HFFc6 (cell line): ENCODE data around the gene AKTIP. TPM values are rescaled to one million over a fixed set of nuclear protein-coding genes. Genes with fewer than 3 reads are reported as not detected.

Experiments used
- DNase-seq: peaks from one replicate; pipeline ENCODE4 v3.0.0-alpha.2; 2018
- H3K27ac Mint-ChIP-seq: 2 replicates; pipeline ENCODE4 v1.8.0; 2020; ENCODE audit warnings: mild to moderate bottlenecking, mixed read lengths
- H3K27me3 Mint-ChIP-seq: 2 replicates; pipeline ENCODE4 v1.8.0; 2021; ENCODE audit warnings: mild to moderate bottlenecking, moderate library complexity, mixed read lengths; ENCODE audit not compliant: insufficient read depth
- H3K36me3 Mint-ChIP-seq: 2 replicates; pipeline ENCODE4 v1.8.0; 2021; ENCODE audit warnings: low read depth, mixed read lengths
- H3K4me1 Mint-ChIP-seq: 2 replicates; pipeline ENCODE4 v1.8.0; 2020; ENCODE audit warnings: low read depth, mixed read lengths
- H3K4me3 Mint-ChIP-seq: 2 replicates; pipeline ENCODE4 v1.8.0; 2020; ENCODE audit warnings: mild to moderate bottlenecking, moderate library complexity, mixed read lengths
- H3K9me3 Mint-ChIP-seq: 2 replicates; pipeline ENCODE4 v1.8.0; 2020; ENCODE audit warnings: mild to moderate bottlenecking, mixed read lengths
- CTCF ChIP-seq: fragments of 200-600 bp; sonication (generic); IDR thresholded peaks from 2 replicates; pipeline ENCODE4 v1.5.0; 2021; ENCODE audit warnings: antibody characterized with exemption, mild to moderate bottlenecking
- long read RNA-seq: library from polyadenylated mRNA; unstranded; transcript quantifications from one replicate; pipeline ENCODE4 v2.0.0, GENCODE V29; 2019
- total RNA-seq, 6 experiments: library from RNA; stranded (reverse); fragmentation: NEBNext Ultra II Directional; extraction: Animal tissue kit (Norgen Biotek cat#: 25700); gene quantifications; 2 replicates in 1 of 6; 3 replicates in 5 of 6; pipeline ENCODE4 v1.2.3, GENCODE V29; 2021

Gene AKTIP
- total RNA-seq = 10 to 100 TPM; 17.5 to 21.1 (median 19.6) TPM
- long read RNA-seq, transcript AKTIP-202 (10 exons, 2,426 nt) = major isoform, 5 of 20 reads
- long read RNA-seq, partial matches to known transcripts = 4 of 20 reads
- long read RNA-seq, other reads (novel, unspliced or antisense) = 10 of 20 reads

- no peaks in the 10 kb centered on the region for H3K9me3 Mint-ChIP-seq
- TF ChIP-seq CTCF = no peak
- DNase-seq = peak; percentile 37
- no peaks in the 10 kb centered on the region; the same call in 1 of the 2 replicates for H3K27me3 Mint-ChIP-seq
- peaks cover 44% of the 10 kb centered on the region for H3K4me1 Mint-ChIP-seq
- H3K27ac Mint-ChIP-seq = peak within 1 kb of the TSS; percentile 97
- H3K36me3 Mint-ChIP-seq = no peaks in the 10 kb centered on the region
- H3K4me3 Mint-ChIP-seq = peak within 1 kb of the TSS; percentile 89
Measured at GRCh38 chr16:53502331-53503269, at the start of gene AKTIP. TSS of gene AKTIP (minus strand) at chr16:53503209. CDS start at chr16:53500259, 2,950 bp downstream.

- Mint-ChIP-seq H3K4me3 (peak overlapping the region; percentile 72), H3K9me3 (no peaks in the 10 kb centered on the region), H3K27me3 (peaks cover 30% of the 10 kb centered on the region), H3K36me3 (no peaks in the 10 kb centered on the region), H3K27ac (no peak overlapping the region; the same call in 1 of the 2 replicates), H3K4me1 (peaks cover 15% of the 10 kb centered on the region)
- TF ChIP-seq CTCF = peak; percentile 81
- DNase-seq = peak; percentile 77
Measured at GRCh38 chr16:53549970-53550690, 47.1 kb upstream of the AKTIP start.

GRCh38 chr16:53546988-53547391 is 44.0 kb upstream of the AKTIP start:
- peaks cover 25% of the 10 kb centered on the region for H3K27me3 Mint-ChIP-seq
- TF ChIP-seq CTCF = peak; percentile 44
- no peak for DNase-seq

GRCh38 chr16:53545433-53545832 is 42.4 kb upstream of the AKTIP start:
- Mint-ChIP-seq H3K36me3 (no peaks in the 10 kb centered on the region), H3K27me3 (peaks cover 28% of the 10 kb centered on the region), H3K27ac (no peak overlapping the region), H3K4me1 (peaks cover 10% of the 10 kb centered on the region), H3K4me3 (no peak overlapping the region), H3K9me3 (no peaks in the 10 kb centered on the region)
- no peak for DNase-seq
- TF ChIP-seq CTCF = no peak

More at GRCh38 chr16:53546988-53547391, 44.0 kb upstream of the AKTIP start:
- Mint-ChIP-seq H3K4me1 (peaks cover 15% of the 10 kb centered on the region), H3K27ac (no peak overlapping the region), H3K36me3 (no peaks in the 10 kb centered on the region), H3K9me3 (no peaks in the 10 kb centered on the region), H3K4me3 (no peak overlapping the region)

GRCh38 chr16:53542283-53542682 is 39.3 kb upstream of the AKTIP start:
- Mint-ChIP-seq H3K27ac (no peak overlapping the region), H3K9me3 (no peaks in the 10 kb centered on the region; the same call in 1 of the 2 replicates), H3K36me3 (no peaks in the 10 kb centered on the region), H3K27me3 (peaks cover 31% of the 10 kb centered on the region), H3K4me3 (no peak overlapping the region), H3K4me1 (peaks cover 5% of the 10 kb centered on the region; the same call in 1 of the 2 replicates)
- TF ChIP-seq CTCF = no peak
- DNase-seq = no peak
